A549 (cell line): ENCODE measurements around the gene EIF5A2.

Experiments
- EHF ChIP-seq: fragments of 250-450 bp; sonication (Bioruptor Pico); IDR thresholded peaks from 2 replicates; pipeline ENCODE4 v1.5.0; 2020; ENCODE audit warnings: mild to moderate bottlenecking
- EP300 ChIP-seq, 2 experiments: fragments of >200 bp; sonication (Bioruptor Twin); formaldehyde crosslinking; IDR thresholded peaks; 2 replicates in 1 of 2; 3 replicates in 1 of 2; pipeline ENCODE4 v1.6.1; 2016 to 2017
- ESRRA ChIP-seq: fragments of 150-350 bp; IDR thresholded peaks from 2 replicates; pipeline ENCODE4 v1.6.1; 2014; ENCODE audit warnings: mild to moderate bottlenecking, low read length, borderline replicate concordance
- FOSB ChIP-seq: fragments of 250-450 bp; sonication (Bioruptor Pico); IDR thresholded peaks from 2 replicates; pipeline ENCODE4 v1.5.0; 2020; ENCODE audit warnings: mild to moderate bottlenecking, moderate library complexity
- JUNB ChIP-seq: fragments of >200 bp; sonication (Bioruptor Twin); formaldehyde crosslinking; IDR thresholded peaks from 2 replicates; pipeline ENCODE4 v1.6.1; 2016
- KDM5A ChIP-seq: fragments of 200-600 bp; sonication (generic); IDR thresholded peaks from 2 replicates; pipeline ENCODE4 v1.6.1; 2016; ENCODE audit warnings: antibody characterized with exemption, mild to moderate bottlenecking
- POLR2A ChIP-seq: IDR thresholded peaks from 2 replicates; pipeline ENCODE4 v1.6.1; 2012; ENCODE audit warnings: mild to moderate bottlenecking, low read length
- RAD21 ChIP-seq, 2 experiments: fragments of >200 bp in 1 of 2; sonication (Bioruptor Twin) in 1 of 2; formaldehyde crosslinking in 1 of 2; IDR thresholded peaks in 1 of 2; conservative IDR thresholded peaks in 1 of 2; 2 replicates in 1 of 2; 3 replicates in 1 of 2; pipeline ENCODE4 v1.6.1; 2012 to 2018; ENCODE audit warnings: inconsistent platforms in 1 of 2
- RCOR1 ChIP-seq: fragments of 150-350 bp; IDR thresholded peaks from 2 replicates; pipeline ENCODE4 v1.6.1; 2014; ENCODE audit warnings: antibody characterized with exemption, low read length, low read depth
- USF2 ChIP-seq: fragments of 450-650 bp; IDR thresholded peaks from 2 replicates; pipeline ENCODE4 v1.6.1; 2014; ENCODE audit warnings: antibody characterized with exemption
- TF ChIP-seq, protein P1 (sequence below): fragments of 150-350 bp; IDR thresholded peaks from 2 replicates; pipeline ENCODE4 v1.6.1; 2014; ENCODE audit warnings: low read depth, mild to moderate bottlenecking, low read length
- TF ChIP-seq, protein P2 (sequence below): fragments of >200 bp; sonication (Bioruptor Twin); formaldehyde crosslinking; IDR thresholded peaks from 3 replicates; pipeline ENCODE4 v1.5.1; 2016
- TF ChIP-seq, protein P3 (sequence below): fragments of >200 bp; sonication (Bioruptor Twin); formaldehyde crosslinking; IDR thresholded peaks from 3 replicates; pipeline ENCODE4 v1.6.1; 2016

GRCh38 chr3:170889132-170889531 is 19.3 kb downstream of the EIF5A2 start:
- TF ChIP-seq, protein P1, sequence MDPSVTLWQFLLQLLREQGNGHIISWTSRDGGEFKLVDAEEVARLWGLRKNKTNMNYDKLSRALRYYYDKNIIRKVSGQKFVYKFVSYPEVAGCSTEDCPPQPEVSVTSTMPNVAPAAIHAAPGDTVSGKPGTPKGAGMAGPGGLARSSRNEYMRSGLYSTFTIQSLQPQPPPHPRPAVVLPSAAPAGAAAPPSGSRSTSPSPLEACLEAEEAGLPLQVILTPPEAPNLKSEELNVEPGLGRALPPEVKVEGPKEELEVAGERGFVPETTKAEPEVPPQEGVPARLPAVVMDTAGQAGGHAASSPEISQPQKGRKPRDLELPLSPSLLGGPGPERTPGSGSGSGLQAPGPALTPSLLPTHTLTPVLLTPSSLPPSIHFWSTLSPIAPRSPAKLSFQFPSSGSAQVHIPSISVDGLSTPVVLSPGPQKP, result no peak
- TF ChIP-seq POLR2A, result no peak
- TF ChIP-seq, protein P2, sequence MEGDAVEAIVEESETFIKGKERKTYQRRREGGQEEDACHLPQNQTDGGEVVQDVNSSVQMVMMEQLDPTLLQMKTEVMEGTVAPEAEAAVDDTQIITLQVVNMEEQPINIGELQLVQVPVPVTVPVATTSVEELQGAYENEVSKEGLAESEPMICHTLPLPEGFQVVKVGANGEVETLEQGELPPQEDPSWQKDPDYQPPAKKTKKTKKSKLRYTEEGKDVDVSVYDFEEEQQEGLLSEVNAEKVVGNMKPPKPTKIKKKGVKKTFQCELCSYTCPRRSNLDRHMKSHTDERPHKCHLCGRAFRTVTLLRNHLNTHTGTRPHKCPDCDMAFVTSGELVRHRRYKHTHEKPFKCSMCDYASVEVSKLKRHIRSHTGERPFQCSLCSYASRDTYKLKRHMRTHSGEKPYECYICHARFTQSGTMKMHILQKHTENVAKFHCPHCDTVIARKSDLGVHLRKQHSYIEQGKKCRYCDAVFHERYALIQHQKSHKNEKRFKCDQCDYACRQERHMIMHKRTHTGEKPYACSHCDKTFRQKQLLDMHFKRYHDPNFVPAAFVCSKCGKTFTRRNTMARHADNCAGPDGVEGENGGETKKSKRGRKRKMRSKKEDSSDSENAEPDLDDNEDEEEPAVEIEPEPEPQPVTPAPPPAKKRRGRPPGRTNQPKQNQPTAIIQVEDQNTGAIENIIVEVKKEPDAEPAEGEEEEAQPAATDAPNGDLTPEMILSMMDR, result no peak
- TF ChIP-seq RAD21 (conservative IDR thresholded peaks at IDR 0.05 in 1 of 2, IDR thresholded peaks at IDR 0.05 in 1 of 2), result no peak
- no peak for TF ChIP-seq KDM5A
- TF ChIP-seq RCOR1, result no peak
- TF ChIP-seq FOSB, result no peak
- TF ChIP-seq EHF (CRISPR knock-in tag), result no peak
- TF ChIP-seq, protein P3, sequence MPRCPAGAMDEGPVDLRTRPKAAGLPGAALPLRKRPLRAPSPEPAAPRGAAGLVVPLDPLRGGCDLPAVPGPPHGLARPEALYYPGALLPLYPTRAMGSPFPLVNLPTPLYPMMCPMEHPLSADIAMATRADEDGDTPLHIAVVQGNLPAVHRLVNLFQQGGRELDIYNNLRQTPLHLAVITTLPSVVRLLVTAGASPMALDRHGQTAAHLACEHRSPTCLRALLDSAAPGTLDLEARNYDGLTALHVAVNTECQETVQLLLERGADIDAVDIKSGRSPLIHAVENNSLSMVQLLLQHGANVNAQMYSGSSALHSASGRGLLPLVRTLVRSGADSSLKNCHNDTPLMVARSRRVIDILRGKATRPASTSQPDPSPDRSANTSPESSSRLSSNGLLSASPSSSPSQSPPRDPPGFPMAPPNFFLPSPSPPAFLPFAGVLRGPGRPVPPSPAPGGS, result no peak
- no peak for TF ChIP-seq USF2
- TF ChIP-seq EP300 (IDR thresholded peaks at IDR 0.05), result no peak
- no peak for TF ChIP-seq JUNB
- TF ChIP-seq ESRRA, result no peak
